HG03045 (cell line): ENCODE results near the gene NRDC.
"Not testable (repeated sequence)": the region's sequence is repeated elsewhere in the genome, so short reads cannot be mapped to it uniquely, and the experiment has no call there.

Experiments used
- ATAC-seq: cut with Tn5 transposase; IDR thresholded peaks from one replicate; pipeline ENCODE4 v1.9.1; 2021; ENCODE audit warnings: mild to moderate bottlenecking, moderate library complexity; ENCODE audit not compliant: unreplicated experiment

The NRDC gene

GRCh38 chr1:51898090-51898734 is 19.7 kb upstream of the NRDC start:
- no peak for ATAC-seq

GRCh38 chr1:51897699-51898031 is 19.1 kb upstream of the NRDC start:
- no peak for ATAC-seq

GRCh38 chr1:51894748-51895147 is 16.2 kb upstream of the NRDC start:
- not testable (repeated sequence) for ATAC-seq

GRCh38 chr1:51878308-51878615 is 265 bp downstream of the NRDC start:
- peak; percentile 19 for ATAC-seq

- peak; percentile 16 for ATAC-seq
Observed at GRCh38 chr1:51877434-51878307, 856 bp downstream of the NRDC start.

- no peak for ATAC-seq
Observed at GRCh38 chr1:51875836-51876235, 2.7 kb downstream of the NRDC start.

GRCh38 chr1:51875291-51875772 is 3.2 kb downstream of the NRDC start:
- ATAC-seq: no peak

GRCh38 chr1:51873270-51873669 is 5.3 kb downstream of the NRDC start:
- not testable (repeated sequence) for ATAC-seq

- ATAC-seq: no peak
Observed at GRCh38 chr1:51871351-51871975, 7.1 kb downstream of the NRDC start.

- no peak for ATAC-seq
Observed at GRCh38 chr1:51870603-51871350, 7.8 kb downstream of the NRDC start.

GRCh38 chr1:51867479-51868232 is 10.9 kb downstream of the NRDC start:
- no peak for ATAC-seq

- no peak for ATAC-seq
Observed at GRCh38 chr1:51863384-51863783, 15.1 kb downstream of the NRDC start.

- no peak for ATAC-seq
Observed at GRCh38 chr1:51861669-51862068, 16.9 kb downstream of the NRDC start.

- no peak for ATAC-seq
Observed at GRCh38 chr1:51859735-51860134, 18.8 kb downstream of the NRDC start.

GRCh38 chr1:51859333-51859732 is 19.2 kb downstream of the NRDC start:
- no peak for ATAC-seq

GRCh38 chr1:51858892-51859291 is 19.6 kb downstream of the NRDC start:
- ATAC-seq: no peak

- ATAC-seq: no peak
Observed at GRCh38 chr1:51856745-51857144, 21.8 kb downstream of the NRDC start.

GRCh38 chr1:51855624-51856023 is 22.9 kb downstream of the NRDC start:
- no peak for ATAC-seq

- no peak for ATAC-seq
Observed at GRCh38 chr1:51853360-51853759, 25.2 kb downstream of the NRDC start.

GRCh38 chr1:51851882-51852396 is 26.6 kb downstream of the NRDC start:
- no peak for ATAC-seq
